D721Med (cell line): ENCODE data around the gene APOBEC3H.

Experiments used
- DNase-seq: peaks from one replicate; pipeline ENCODE4 v3.0.0; 2011; ENCODE audit warnings: low spot score; ENCODE audit not compliant: insufficient read length
- FAIRE-seq: peaks from 2 replicates; lab custom pipeline; 2011; peaks lifted over from hg19 to GRCh38; lab: Jason Lieb, UNC
- TF ChIP-seq, protein P1 (sequence below): IDR thresholded peaks from 2 replicates; pipeline ENCODE4 v1.5.1; 2012; ENCODE audit warnings: mild to moderate bottlenecking, control low read depth; ENCODE audit not compliant: insufficient read depth; ENCODE audit errors: missing control alignments

Gene APOBEC3H

DNA sequence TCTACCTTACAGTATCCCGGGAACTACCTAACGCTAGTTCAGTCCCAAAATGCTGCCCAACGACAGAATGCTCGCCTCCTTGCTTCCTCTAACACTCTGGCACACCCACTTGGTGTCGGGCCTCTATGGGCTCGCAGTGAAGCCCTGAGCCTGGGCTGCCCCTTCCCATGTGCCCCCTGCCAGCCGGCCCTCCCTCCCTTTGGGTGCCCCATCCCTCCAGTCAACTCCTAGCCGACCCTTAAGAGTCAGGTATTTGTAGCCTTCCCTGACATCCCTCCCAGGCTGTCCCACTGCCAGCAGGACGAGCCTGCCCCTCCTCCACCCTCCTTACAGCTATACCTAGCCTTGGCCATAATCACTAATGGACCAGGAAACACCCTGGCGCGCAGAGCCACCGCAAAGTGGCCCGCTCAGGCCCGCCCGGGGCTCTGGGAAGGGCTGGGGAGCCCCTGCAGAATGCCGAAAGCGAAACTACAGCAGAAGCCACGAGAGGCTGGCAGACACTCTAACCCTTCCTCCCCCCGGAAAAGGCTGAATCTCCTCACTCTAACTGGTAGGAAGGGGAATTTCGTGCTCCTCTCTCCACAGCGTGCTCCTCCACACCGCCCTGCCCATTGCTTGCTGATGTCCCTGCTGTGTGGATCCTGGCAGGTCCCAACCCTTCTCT is 47.2 kb downstream of the APOBEC3H start:
- DNase-seq (no peak), FAIRE-seq (no peak)
- TF ChIP-seq, protein P1, sequence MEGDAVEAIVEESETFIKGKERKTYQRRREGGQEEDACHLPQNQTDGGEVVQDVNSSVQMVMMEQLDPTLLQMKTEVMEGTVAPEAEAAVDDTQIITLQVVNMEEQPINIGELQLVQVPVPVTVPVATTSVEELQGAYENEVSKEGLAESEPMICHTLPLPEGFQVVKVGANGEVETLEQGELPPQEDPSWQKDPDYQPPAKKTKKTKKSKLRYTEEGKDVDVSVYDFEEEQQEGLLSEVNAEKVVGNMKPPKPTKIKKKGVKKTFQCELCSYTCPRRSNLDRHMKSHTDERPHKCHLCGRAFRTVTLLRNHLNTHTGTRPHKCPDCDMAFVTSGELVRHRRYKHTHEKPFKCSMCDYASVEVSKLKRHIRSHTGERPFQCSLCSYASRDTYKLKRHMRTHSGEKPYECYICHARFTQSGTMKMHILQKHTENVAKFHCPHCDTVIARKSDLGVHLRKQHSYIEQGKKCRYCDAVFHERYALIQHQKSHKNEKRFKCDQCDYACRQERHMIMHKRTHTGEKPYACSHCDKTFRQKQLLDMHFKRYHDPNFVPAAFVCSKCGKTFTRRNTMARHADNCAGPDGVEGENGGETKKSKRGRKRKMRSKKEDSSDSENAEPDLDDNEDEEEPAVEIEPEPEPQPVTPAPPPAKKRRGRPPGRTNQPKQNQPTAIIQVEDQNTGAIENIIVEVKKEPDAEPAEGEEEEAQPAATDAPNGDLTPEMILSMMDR = no peak

DNA sequence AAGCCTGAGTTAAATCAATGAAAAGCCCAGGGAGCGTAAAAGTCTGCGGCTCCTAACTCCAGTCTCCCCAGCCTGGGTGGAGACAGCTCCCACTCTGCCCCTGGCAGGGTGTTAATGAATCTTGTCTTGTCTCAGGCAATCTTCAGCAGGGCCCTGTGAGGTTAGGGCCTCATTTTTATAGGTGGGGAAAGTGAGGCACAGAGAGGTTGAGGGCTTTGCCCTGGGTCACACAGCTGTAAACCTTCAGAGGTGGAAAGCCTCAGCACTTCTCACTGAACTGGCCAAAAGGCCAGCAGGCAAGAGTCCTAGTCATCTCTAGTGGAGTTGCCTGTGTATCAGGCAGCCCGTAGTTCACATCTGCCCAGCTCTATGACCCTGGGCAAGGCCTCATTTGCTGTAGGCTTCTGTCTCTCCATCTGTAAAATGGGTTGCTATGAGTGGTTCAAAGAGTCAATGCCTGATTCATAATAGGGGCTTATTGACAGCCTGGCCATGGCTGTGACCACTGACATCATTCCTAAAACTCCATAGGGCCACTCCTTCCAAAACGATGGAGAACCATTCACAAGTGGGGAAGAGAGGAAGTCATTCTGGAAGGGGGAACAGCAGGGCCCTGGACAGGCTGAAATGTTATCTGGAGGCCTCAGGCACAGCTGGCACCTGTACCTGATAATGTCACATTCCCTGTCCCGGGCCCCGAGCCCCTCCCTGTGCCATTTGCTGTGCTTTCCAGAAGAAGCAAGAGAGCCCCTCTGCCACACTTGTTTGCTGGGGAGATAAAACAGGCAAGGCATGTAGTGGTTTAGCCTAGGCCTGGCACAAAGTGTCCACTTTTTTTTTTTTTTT is 49.4 kb downstream of the APOBEC3H start:
- FAIRE-seq = no peak
- TF ChIP-seq, protein P1 = no peak
- DNase-seq = no peak

DNA sequence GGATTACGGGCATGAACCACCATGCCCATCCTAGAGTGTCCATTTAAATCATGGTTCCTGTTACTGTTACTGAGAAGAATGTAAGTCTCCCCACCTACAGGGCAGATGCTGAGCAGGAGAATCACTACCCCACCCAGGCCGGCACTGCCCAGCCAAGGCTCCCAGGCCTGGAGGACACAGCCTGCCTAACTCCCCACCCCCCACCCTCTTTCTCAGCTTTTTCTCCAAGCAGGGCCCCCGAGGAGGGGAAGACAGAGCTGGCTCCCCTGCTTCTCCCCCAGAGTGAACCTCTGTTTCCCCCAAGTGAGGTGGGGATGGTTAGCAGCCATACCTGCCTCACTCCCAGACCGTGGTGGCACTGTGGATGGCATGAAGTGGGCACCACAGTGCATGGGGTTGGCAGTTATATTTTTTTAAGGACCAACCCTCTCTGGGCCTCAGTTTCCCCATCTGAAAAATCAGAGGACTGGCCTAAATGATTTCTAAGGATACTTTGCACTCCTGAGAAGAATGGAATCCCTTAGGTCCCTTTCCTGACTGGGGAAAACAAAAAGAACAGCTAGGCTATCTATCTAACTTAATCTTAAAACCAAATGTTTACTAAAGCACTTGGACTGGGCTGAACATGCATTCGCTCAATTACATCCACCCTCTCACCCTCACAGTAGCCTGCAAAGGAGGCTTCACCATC is 50.4 kb downstream of the APOBEC3H start:
- TF ChIP-seq, protein P1 = no peak
- FAIRE-seq = no peak
- DNase-seq = no peak

DNA sequence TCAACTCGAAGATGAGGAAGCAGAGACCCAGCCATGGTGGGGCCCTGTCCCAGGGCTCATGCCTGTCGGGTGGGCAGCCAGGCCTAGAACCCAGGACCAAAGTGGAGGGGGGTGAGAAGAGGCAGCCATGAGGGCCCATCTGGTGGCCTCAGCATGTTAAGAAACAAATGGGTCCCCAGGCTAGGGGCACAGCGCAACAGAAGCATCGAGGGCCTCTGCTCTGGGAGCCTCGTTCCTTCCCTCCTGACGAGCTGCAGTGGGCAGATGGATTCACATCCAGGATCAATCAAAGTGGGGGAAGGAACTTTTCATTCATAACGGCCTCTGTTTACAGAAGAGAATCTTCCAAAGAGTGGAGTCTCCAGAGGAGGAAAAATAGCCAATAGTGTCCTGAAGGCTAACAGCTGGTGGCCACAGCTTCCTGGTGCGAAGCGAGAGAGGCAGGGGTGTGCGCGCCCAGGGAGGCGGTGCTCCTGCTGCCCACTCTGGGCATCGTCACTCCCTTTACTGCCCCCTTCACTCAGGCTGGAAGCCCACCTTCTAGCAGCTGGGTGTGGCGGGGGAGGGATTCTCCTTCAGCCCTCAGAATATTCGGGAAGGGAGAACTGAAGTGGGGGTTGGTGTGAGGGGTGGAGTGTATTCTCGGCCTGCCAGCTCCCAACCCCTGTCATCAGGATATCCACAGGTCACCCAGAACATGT is 51.1 kb downstream of the APOBEC3H start:
- TF ChIP-seq, protein P1 = no peak
- DNase-seq (no peak), FAIRE-seq (no peak)

DNA sequence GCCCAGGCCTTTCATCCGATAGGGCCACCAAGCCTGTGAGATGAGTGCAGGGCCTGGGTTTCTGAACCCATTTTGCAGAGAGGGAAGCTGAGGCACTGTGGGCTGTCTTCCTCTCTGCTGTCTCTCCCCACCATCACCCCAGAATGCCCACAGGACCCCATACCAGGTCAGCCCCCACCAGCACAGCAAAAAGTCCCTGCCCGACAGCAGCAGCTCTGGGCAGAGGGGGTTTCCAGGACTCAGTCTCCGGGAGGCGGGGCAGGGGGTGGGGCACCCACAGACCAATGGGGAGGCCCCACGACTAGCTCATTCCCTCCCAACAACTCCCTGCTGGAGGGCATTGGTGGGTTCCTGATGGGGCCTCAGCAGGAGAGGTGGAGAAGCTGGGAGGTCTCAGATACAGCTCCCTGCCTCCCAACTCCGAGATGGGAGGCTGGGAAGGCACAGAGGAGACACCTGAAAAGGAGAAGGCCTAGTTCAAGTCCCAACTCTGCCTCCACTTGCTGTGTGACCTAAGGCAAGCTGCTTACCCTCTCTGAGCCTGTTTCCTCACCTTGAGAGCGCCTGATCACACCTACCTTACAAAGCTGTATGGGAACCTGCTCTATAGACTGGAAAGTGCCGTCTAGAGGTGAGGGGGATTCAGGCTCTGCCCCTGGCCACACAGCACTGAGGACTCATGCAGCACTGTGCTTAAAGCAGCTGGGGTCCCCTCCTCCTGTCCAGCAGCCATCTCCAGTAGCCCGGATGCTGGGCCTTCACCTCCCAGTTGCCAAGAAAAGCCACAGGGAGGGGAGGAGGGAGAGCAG is 51.9 kb downstream of the APOBEC3H start:
- TF ChIP-seq, protein P1 = no peak
- no peak for FAIRE-seq
- no peak for DNase-seq

DNA sequence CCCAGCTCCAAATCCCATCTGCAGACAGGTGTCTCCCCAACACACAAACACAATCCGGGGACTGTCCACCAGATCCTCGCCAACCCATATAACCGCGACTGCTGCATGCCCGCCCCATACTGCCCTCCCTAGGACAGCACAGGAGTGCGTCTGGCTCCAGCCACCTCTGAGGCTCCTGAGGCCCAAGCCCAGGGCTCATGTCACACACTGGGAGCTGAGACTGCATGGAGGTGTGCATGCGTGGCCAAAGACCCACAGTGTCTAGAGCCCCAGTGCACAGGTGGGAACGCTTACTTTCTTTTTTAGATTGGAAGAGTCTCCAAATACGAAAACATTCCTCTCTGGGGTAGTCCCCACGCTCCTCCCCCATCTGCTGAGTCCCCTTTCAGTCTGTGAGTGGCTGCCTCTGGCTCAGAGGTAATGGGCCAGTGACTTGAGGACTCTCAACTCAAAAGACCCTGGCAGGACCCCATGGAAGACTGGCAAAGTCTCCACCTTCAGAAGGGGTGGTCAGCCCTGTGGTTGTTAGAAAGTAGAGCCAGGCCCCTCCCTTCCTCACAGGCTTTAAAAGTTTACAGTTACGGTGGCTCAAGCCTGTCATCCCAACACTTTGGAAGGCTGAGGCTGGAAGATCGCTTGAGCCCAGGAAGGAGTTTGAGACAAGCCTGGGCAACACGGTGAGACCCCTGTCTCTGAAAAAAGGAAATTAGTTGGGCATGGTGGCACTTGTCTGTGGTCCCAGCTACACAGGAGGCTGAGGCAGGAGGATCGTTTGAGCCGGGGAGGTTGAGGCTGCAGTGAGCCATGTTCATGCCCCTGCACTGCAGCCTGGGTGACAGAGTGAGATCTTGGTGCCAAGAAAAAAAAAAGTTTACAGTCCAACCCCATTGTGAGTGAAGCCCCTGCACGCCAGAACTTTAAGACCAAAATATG is 53.1 kb downstream of the APOBEC3H start:
- DNase-seq = no peak
- TF ChIP-seq, protein P1 = no peak
- no peak for FAIRE-seq
